ENCODE measurements around the gene CRYBG1. TPM values are rescaled to one million over a fixed set of nuclear protein-coding genes. Genes with fewer than 3 reads are reported as not detected.
"Not testable (repeated sequence)": the region's sequence is repeated elsewhere in the genome, so short reads cannot be mapped to it uniquely, and the experiment has no call there.

The CRYBG1 gene
- total RNA-seq, 1 donor from 2014 or later = 3.0 TPM

DNA sequence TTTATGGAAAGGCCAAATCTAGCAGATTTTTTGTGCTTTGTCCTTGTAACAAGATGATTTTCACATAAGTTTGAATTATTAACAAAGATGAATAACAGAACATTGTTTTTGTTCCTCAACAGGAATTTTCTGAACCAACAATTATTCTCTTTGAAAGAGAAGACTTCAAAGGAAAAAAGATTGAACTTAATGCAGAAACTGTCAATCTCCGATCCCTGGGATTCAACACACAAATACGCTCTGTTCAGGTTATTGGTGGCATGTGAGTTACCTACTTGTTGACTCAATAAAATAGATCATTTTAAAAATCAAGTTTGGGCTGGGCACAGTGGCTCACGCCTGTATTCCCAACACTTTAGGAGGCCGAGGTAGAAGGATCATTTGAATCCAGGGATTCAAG is 197.8 kb downstream of the CRYBG1 start:
- no peak for DNase-seq (ENCODE audit: low spot score, unreplicated experiment)
- H3K9me3 Mint-ChIP-seq (ENCODE audit: low read depth) = no peaks in the 10 kb centered on the region
- no peak for TF ChIP-seq CTCF (IDR thresholded peaks at IDR 0.05; ENCODE audit: unreplicated experiment)
- no peaks in the 10 kb centered on the region for H3K36me3 Mint-ChIP-seq (ENCODE audit: insufficient read depth)
- H3K4me1 Mint-ChIP-seq (ENCODE audit: low read depth) = peaks cover 3% of the 10 kb centered on the region
- H3K27ac Mint-ChIP-seq = no peak overlapping the region
- no peaks in the 10 kb centered on the region for H3K27me3 Mint-ChIP-seq
- H3K4me3 Mint-ChIP-seq (ENCODE audit: low read depth) = no peak overlapping the region

DNA sequence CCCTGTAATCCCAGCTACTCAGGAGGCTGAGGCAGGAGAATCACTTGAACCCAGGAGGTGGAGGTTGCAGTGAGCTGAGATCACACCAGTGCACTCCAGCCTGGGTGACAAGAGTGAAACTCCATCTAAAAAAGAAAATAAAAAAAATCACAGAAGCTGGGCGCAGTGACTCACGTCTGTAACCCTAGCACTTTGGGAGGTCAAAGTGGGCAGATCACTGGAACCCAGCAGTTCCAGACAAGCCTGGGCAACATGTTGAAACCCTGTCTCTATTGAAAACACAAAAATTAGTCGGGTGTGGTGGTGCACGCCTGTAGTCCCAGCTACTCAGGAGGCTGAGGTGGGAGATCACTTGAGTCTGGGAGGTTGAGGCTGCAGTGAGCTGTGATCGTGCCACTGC is 199.1 kb downstream of the CRYBG1 start:
- not testable (repeated sequence) for H3K4me1 Mint-ChIP-seq (ENCODE audit: low read depth); H3K27me3 Mint-ChIP-seq; H3K36me3 Mint-ChIP-seq (ENCODE audit: insufficient read depth); DNase-seq (ENCODE audit: low spot score, unreplicated experiment); H3K27ac Mint-ChIP-seq; H3K4me3 Mint-ChIP-seq (ENCODE audit: low read depth); H3K9me3 Mint-ChIP-seq (ENCODE audit: low read depth)

- Mint-ChIP-seq H3K27me3 (no peaks in the 10 kb centered on the region), H3K4me3 (ENCODE audit: low read depth) (no peak overlapping the region), H3K36me3 (ENCODE audit: insufficient read depth) (no peaks in the 10 kb centered on the region), H3K4me1 (ENCODE audit: low read depth) (peaks cover 3% of the 10 kb centered on the region), H3K27ac (no peak overlapping the region), H3K9me3 (ENCODE audit: low read depth) (no peaks in the 10 kb centered on the region)
- no peak for TF ChIP-seq CTCF (IDR thresholded peaks at IDR 0.05; ENCODE audit: unreplicated experiment)
- DNase-seq (ENCODE audit: low spot score, unreplicated experiment) = no peak
Measured at GRCh38 chr6:106560996-106561685, 200.6 kb downstream of the CRYBG1 start.

GRCh38 chr6:106561686-106562405 is 201.3 kb downstream of the CRYBG1 start:
- no peak for DNase-seq (ENCODE audit: low spot score, unreplicated experiment)
- H3K4me1 Mint-ChIP-seq (ENCODE audit: low read depth) = peaks cover 3% of the 10 kb centered on the region
- no peak overlapping the region for H3K4me3 Mint-ChIP-seq (ENCODE audit: low read depth)
- no peak for TF ChIP-seq CTCF (IDR thresholded peaks at IDR 0.05; ENCODE audit: unreplicated experiment)
- H3K36me3 Mint-ChIP-seq (ENCODE audit: insufficient read depth) = no peaks in the 10 kb centered on the region
- no peaks in the 10 kb centered on the region for H3K27me3 Mint-ChIP-seq
- H3K27ac Mint-ChIP-seq = no peak overlapping the region
- no peaks in the 10 kb centered on the region for H3K9me3 Mint-ChIP-seq (ENCODE audit: low read depth)

DNA sequence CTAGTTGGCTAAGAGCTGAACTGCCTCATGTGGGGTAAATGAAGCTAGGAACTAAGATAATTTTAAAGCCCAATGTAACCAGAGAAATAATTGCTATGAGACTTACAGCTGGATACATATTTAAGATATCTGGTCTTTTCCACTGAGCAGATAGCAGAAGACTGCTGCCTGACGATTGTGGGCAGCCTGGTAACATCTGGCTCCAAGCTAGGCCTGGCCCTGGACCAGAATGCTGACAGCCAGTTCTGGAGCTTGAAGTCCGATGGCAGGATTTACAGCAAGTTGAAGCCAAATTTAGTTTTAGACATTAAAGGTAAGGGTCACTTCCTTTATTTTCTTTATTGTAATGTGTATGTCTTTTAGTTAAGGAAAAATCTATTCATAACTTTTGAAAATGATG is 203.1 kb downstream of the CRYBG1 start:
- no peaks in the 10 kb centered on the region for H3K9me3 Mint-ChIP-seq (ENCODE audit: low read depth)
- no peak for TF ChIP-seq CTCF (IDR thresholded peaks at IDR 0.05; ENCODE audit: unreplicated experiment)
- H3K36me3 Mint-ChIP-seq (ENCODE audit: insufficient read depth) = no peaks in the 10 kb centered on the region
- H3K4me3 Mint-ChIP-seq (ENCODE audit: low read depth) = no peak overlapping the region
- H3K4me1 Mint-ChIP-seq (ENCODE audit: low read depth) = peaks cover 3% of the 10 kb centered on the region
- H3K27me3 Mint-ChIP-seq = no peaks in the 10 kb centered on the region
- no peak overlapping the region for H3K27ac Mint-ChIP-seq
- DNase-seq (ENCODE audit: low spot score, unreplicated experiment) = no peak

GRCh38 chr6:106564476-106564875 is 204.0 kb downstream of the CRYBG1 start:
- no peak for DNase-seq (ENCODE audit: low spot score, unreplicated experiment)
- Mint-ChIP-seq H3K4me1 (ENCODE audit: low read depth) (peaks cover 3% of the 10 kb centered on the region), H3K27me3 (no peaks in the 10 kb centered on the region), H3K9me3 (ENCODE audit: low read depth) (no peaks in the 10 kb centered on the region), H3K36me3 (ENCODE audit: insufficient read depth) (no peaks in the 10 kb centered on the region), H3K4me3 (ENCODE audit: low read depth) (no peak overlapping the region), H3K27ac (no peak overlapping the region)
- TF ChIP-seq CTCF (IDR thresholded peaks at IDR 0.05; ENCODE audit: unreplicated experiment) = no peak
